Measurements from ENCODE around the gene TLE3. TPM values are rescaled to one million over a fixed set of nuclear protein-coding genes. Genes with fewer than 3 reads are reported as not detected.

Gene TLE3
- total and polyA plus RNA-seq, 2 experiments from 2014 or later: 20.5 to 38.2 TPM

DNA sequence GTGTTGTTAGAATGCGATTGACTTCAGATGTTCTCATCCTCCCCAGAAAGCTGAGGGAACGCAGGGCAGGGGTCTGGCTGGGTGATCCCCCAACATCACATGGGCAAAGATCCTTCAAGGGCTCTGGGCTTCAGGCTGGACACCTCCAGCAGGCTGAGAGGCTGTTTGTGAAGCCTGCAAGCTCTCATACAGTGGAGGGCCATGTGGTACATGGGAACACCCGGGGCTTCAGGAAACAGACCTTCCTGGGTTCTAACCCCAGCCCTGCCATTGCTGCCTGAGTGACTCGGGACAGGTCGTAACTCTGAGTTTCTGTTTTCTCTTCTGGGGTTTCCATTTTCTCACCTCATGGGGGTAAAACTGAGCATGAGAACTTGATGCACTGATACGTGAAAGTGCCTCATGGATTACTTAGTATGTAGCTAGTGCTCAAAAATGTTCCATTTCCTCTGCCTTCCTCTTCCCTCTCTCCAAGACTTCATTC is 81.2 kb downstream of the TLE3 start:
- H3K27ac ChIP-seq: no peak overlapping the region
- no peaks in the 10 kb centered on the region for H3K9me3 ChIP-seq (ENCODE audit: low read depth)
- H3K27me3 ChIP-seq: peaks cover 2% of the 10 kb centered on the region
- DNase-seq (ENCODE audit: low read depth in 1 of 2, low spot score in 1 of 2): no peak
- no peak overlapping the region for H3K4me3 ChIP-seq
- H3K36me3 ChIP-seq: no peaks in the 10 kb centered on the region
- TF ChIP-seq, protein P1, sequence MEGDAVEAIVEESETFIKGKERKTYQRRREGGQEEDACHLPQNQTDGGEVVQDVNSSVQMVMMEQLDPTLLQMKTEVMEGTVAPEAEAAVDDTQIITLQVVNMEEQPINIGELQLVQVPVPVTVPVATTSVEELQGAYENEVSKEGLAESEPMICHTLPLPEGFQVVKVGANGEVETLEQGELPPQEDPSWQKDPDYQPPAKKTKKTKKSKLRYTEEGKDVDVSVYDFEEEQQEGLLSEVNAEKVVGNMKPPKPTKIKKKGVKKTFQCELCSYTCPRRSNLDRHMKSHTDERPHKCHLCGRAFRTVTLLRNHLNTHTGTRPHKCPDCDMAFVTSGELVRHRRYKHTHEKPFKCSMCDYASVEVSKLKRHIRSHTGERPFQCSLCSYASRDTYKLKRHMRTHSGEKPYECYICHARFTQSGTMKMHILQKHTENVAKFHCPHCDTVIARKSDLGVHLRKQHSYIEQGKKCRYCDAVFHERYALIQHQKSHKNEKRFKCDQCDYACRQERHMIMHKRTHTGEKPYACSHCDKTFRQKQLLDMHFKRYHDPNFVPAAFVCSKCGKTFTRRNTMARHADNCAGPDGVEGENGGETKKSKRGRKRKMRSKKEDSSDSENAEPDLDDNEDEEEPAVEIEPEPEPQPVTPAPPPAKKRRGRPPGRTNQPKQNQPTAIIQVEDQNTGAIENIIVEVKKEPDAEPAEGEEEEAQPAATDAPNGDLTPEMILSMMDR (IDR thresholded peaks at IDR 0.05; ENCODE audit: low read depth, low read length): no peak
- H3K4me1 ChIP-seq (ENCODE audit: low read depth): no peaks in the 10 kb centered on the region

DNA sequence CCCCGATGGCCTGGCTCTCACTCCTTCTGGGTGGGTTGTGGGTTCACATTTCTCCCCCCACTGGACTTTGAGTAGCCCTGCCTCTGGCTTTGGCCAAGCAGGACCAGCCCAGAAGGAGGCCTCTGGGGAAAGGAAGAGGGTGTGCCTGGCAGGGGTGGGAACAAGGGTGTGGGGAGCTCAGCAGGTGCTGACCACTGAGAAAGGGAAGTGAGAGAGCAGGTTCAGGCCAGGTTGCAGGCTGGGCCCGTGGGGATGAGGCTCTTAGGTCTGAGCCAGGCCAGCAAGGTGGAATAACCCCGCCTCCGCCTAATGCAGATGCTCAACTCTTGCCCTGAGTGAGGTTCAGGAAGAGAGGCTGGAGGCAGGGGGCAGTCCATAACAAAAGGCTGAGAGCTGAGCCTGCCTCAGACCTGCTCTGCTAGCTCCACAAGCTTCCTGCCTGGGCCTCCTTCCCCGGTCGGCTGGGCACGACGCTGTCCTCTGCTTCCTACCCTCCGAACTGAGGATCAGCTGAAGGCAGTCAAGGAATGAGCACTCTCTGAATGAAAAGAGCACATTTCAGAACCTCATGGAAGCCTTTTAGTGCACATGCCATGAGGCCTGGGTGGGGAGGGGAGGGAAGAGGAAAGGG is 82.7 kb downstream of the TLE3 start:
- no peak overlapping the region for H3K27ac ChIP-seq
- H3K4me3 ChIP-seq: no peak overlapping the region
- DNase-seq (ENCODE audit: low read depth in 1 of 2, low spot score in 1 of 2): no peak
- H3K4me1 ChIP-seq (ENCODE audit: low read depth): no peaks in the 10 kb centered on the region
- no peaks in the 10 kb centered on the region for H3K9me3 ChIP-seq (ENCODE audit: low read depth)
- H3K36me3 ChIP-seq: no peaks in the 10 kb centered on the region
- TF ChIP-seq, protein P1 (IDR thresholded peaks at IDR 0.05; ENCODE audit: low read depth, low read length): no peak
- peaks cover 2% of the 10 kb centered on the region for H3K27me3 ChIP-seq

DNA sequence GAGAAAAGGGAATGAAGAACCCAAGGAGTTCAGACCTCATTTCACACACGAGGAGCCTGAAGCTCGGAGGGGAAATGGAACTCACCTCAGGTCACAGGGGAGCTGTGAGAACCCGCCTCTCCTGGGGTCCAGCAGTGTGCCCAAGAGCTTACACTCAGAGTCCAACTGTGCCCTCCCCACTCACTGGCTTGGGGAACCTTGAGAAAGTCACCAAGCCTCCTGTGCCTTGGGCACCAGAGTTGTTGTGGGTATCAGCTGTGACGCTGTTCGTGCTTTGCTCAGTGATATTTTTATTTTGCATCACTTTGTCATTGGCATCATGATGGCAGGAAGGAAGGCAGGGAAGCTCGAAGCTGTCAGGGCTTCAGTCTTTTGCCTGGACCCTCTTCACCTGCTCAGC is 83.4 kb downstream of the TLE3 start:
- no peak overlapping the region for H3K27ac ChIP-seq
- DNase-seq (ENCODE audit: low read depth in 1 of 2, low spot score in 1 of 2): no peak
- peaks cover 6% of the 10 kb centered on the region for H3K27me3 ChIP-seq
- no peaks in the 10 kb centered on the region for H3K9me3 ChIP-seq (ENCODE audit: low read depth)
- no peak overlapping the region for H3K4me3 ChIP-seq
- TF ChIP-seq, protein P1 (IDR thresholded peaks at IDR 0.05; ENCODE audit: low read depth, low read length): no peak
- H3K36me3 ChIP-seq: no peaks in the 10 kb centered on the region
- H3K4me1 ChIP-seq (ENCODE audit: low read depth): no peaks in the 10 kb centered on the region

DNA sequence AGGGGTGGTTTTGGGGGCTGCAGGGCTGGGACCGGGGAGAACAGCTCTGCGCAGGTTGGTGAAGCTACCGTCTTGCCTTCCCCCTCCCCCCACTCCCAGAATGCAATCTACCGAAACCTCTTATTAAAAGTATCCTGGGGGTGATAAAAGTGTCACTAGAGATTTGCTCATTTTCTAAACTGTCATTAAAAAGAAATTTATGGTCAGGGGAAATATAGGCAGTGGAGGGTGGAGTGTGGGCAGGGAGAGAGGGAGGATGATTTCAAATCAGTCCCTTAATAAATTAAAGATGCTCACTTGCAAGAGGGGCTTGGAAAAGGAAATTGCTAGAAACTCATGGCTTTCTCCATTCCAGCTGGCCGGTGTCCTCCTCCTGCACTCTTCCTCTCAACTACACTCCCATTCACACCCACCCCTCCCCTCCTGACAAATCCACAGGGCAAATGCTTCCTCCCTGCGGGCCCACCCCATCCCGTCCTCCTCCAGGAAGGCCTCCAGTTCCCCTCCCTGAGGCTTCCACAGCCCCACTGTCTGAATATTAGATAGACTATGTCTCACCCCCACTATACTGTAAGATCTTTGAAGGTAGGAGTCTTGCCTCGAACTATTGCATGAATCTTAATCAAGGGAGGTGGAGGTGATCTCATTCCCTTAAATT is 83.9 kb downstream of the TLE3 start:
- no peaks in the 10 kb centered on the region for H3K9me3 ChIP-seq (ENCODE audit: low read depth)
- H3K36me3 ChIP-seq: no peaks in the 10 kb centered on the region
- H3K27me3 ChIP-seq: peaks cover 10% of the 10 kb centered on the region
- H3K4me1 ChIP-seq (ENCODE audit: low read depth): no peaks in the 10 kb centered on the region
- no peak overlapping the region for H3K4me3 ChIP-seq
- DNase-seq (ENCODE audit: low read depth in 1 of 2, low spot score in 1 of 2): no peak
- no peak overlapping the region for H3K27ac ChIP-seq
- TF ChIP-seq, protein P1 (IDR thresholded peaks at IDR 0.05; ENCODE audit: low read depth, low read length): no peak

DNA sequence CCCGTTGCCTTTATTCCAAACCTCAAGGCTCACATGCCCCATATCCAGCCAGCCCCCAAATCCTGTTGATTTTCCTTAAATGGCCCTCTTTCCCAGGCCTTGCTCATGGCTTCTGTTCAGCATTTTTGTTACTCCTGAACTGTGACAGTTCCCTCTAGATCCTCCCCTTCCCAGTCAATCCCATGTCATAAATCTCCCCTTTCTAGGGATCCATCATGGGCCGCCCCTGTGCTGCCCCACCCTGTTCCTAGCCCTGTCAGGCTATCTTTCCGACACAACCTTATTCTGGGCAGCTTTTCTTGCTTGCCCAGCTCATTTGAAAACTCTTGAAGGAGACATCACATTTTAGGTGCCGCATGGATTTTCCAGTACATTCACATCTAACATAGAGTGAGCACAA is 84.8 kb downstream of the TLE3 start:
- Histone ChIP-seq H3K27ac (no peak overlapping the region), H3K9me3 (ENCODE audit: low read depth) (no peaks in the 10 kb centered on the region), H3K36me3 (no peaks in the 10 kb centered on the region), H3K4me3 (no peak overlapping the region), H3K4me1 (ENCODE audit: low read depth) (no peaks in the 10 kb centered on the region), H3K27me3 (peaks cover 16% of the 10 kb centered on the region)
- no peak for DNase-seq (ENCODE audit: low read depth in 1 of 2, low spot score in 1 of 2)
- TF ChIP-seq, protein P1 (IDR thresholded peaks at IDR 0.05; ENCODE audit: low read depth, low read length): no peak
